Testis (tissue), 3 donors: Measurements from ENCODE around the gene SRGAP1. TPM values are rescaled to one million over a fixed set of nuclear protein-coding genes. Genes with fewer than 3 reads are reported as not detected.

Experiments used
- DNase-seq: peaks from one replicate; pipeline ENCODE4 v3.0.0-alpha.2; 2019
- H3K27ac ChIP-seq, 2 donors: fragments of 200-600 bp; sonication (generic); one replicate each; pipeline ENCODE4 v1.5.1; 2019
- H3K27me3 ChIP-seq: fragments of 200-600 bp; sonication (generic); one replicate; pipeline ENCODE4 v1.5.1; 2019
- H3K36me3 ChIP-seq: fragments of 200-600 bp; sonication (generic); one replicate; pipeline ENCODE4 v1.5.1; 2017; ENCODE audit warnings: low read depth; ENCODE audit errors: missing control alignments
- H3K4me1 ChIP-seq: fragments of 200-600 bp; sonication (generic); one replicate; pipeline ENCODE4 v1.5.1; 2019
- H3K4me3 ChIP-seq, 2 donors: fragments of 200-600 bp; sonication (generic); one replicate each; pipeline ENCODE4 v1.5.1; 2017 to 2019
- H3K9me3 ChIP-seq: fragments of 200-600 bp; sonication (generic); one replicate; pipeline ENCODE4 v1.5.1; 2017
- POLR2A ChIP-seq: fragments of 450-650 bp; IDR thresholded peaks from one replicate; pipeline ENCODE4 v1.6.1; 2017; ENCODE audit warnings: antibody characterized with exemption, mild to moderate bottlenecking, moderate library complexity
- WGBS, 2 donors: methylation state at CpG; one replicate each; pipeline ENCODE4 v1.1.5; 2018; 5-methylcytosine and 5-hydroxymethylcytosine counted together
- intact Hi-C: fragments of 100-400 bp; cut with DNase I; formaldehyde crosslinking; loops from one replicate; pipeline ENCODE4 v1.15.1; 2023; ENCODE audit warnings: low total_unique reads
- polyA plus RNA-seq: library from polyadenylated mRNA; stranded (reverse); fragments of 350-450 nt; fragmentation: Illumina TruSeq; extraction: RNeasy Lipid Tissue Mini Kit (QIAGEN cat#74804); gene quantifications from one replicate; pipeline ENCODE4 v1.2.3, GENCODE V29; 2014; ENCODE audit warnings: low read depth, low replicate concordance; ENCODE audit not compliant: insufficient read depth
- total RNA-seq, 2 donors: library from RNA; depleted of rRNA; stranded (reverse); fragments of >200 nt; gene quantifications; one replicate each; pipeline ENCODE4 v1.2.3, GENCODE V29; 2016
- TF ChIP-seq, protein P1 (sequence below), 3 experiments: fragments of 450-650 bp in 2 of 3; fragments of 200-600 bp in 1 of 3; sonication (generic) in 1 of 3; IDR thresholded peaks; one replicate each; pipeline ENCODE4 v1.5.1; 2016 to 2019; ENCODE audit warnings: antibody characterized with exemption in 3 of 3, mild to moderate bottlenecking in 2 of 3, moderate library complexity in 1 of 3

Gene SRGAP1
- total and polyA plus RNA-seq, 3 donors from 2014 or later: 9.4 to 47.2 (median 26.9) TPM

DNA sequence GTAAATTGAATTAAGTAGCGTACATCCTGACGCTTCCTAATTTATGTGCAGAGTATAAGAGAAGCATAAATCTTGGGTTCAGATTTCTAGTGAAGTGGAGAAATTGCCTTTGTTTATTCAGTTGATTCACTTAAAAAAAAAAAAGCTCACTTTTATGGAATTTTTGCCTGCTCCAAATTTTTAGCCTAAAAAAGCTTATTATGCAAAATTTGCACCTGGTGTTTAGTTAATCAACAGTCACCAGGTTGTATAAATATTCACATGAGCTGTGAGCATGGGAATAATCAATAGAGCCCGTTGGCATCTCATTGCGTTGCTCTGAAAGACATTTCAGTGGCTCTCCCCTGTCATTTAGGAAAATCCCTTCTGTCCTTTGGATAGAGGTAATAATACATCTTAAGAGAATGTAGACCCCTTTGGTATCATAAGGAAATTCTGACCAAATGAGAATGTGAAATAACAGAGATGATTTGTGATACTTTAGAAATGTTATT, 132.4 kb downstream of the SRGAP1 start:
- H3K4me1 ChIP-seq: peaks cover 7% of the 10 kb centered on the region
- no peak for DNase-seq
- intact Hi-C loops: no loop called here
- peak overlapping the region in 1 of 2 donors; percentile 26 for H3K27ac ChIP-seq
- H3K4me3 ChIP-seq: no peak overlapping the region
- TF ChIP-seq, protein P1, sequence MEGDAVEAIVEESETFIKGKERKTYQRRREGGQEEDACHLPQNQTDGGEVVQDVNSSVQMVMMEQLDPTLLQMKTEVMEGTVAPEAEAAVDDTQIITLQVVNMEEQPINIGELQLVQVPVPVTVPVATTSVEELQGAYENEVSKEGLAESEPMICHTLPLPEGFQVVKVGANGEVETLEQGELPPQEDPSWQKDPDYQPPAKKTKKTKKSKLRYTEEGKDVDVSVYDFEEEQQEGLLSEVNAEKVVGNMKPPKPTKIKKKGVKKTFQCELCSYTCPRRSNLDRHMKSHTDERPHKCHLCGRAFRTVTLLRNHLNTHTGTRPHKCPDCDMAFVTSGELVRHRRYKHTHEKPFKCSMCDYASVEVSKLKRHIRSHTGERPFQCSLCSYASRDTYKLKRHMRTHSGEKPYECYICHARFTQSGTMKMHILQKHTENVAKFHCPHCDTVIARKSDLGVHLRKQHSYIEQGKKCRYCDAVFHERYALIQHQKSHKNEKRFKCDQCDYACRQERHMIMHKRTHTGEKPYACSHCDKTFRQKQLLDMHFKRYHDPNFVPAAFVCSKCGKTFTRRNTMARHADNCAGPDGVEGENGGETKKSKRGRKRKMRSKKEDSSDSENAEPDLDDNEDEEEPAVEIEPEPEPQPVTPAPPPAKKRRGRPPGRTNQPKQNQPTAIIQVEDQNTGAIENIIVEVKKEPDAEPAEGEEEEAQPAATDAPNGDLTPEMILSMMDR (IDR thresholded peaks at IDR 0.05): no peak
- TF ChIP-seq POLR2A: no peak
- 91 to 94% methylated on average over 4 of the region's 4 CpGs for WGBS, 2 donors
- H3K9me3 ChIP-seq: no peaks in the 10 kb centered on the region
- no peaks in the 10 kb centered on the region for H3K36me3 ChIP-seq
- no peaks in the 10 kb centered on the region for H3K27me3 ChIP-seq

DNA sequence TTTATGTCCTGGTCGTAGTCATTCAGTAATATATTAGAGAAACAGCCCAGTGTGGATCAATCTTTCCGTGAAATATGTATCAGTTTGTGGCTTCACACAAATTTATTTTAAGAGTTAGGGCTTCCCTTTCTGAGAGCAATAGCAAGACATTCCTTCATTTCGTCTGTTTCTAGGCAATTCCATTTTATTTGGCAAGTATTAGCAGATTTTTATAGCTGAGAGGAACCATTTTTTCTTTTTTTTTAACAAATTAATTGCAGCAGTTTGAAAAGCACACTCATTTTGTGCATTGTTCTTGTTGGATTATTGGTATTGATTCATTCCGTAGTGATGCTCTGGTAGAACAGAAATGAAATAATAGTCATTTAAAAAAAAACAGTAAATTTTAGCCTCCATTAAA, 132.9 kb downstream of the SRGAP1 start:
- no peaks in the 10 kb centered on the region for H3K36me3 ChIP-seq
- no peak for DNase-seq
- peaks cover 10% of the 10 kb centered on the region for H3K4me1 ChIP-seq
- intact Hi-C loops: no loop called here
- no peaks in the 10 kb centered on the region for H3K27me3 ChIP-seq
- peak overlapping the region in 1 of 2 donors; percentile 26 for H3K27ac ChIP-seq
- whole genome bisulfite sequencing, 2 donors: 58 to 68% methylated on average over 4 of the region's 4 CpGs
- TF ChIP-seq, protein P1 (IDR thresholded peaks at IDR 0.05): no peak
- TF ChIP-seq POLR2A: no peak
- H3K9me3 ChIP-seq: no peaks in the 10 kb centered on the region
- no peak overlapping the region for H3K4me3 ChIP-seq

GRCh38 chr12:63978519-63978918, 134.0 kb downstream of the SRGAP1 start:
- TF ChIP-seq, protein P1 (IDR thresholded peaks at IDR 0.05): no peak
- TF ChIP-seq POLR2A: no peak
- intact Hi-C loops: no loop called here
- Histone ChIP-seq H3K9me3 (no peaks in the 10 kb centered on the region), H3K27me3 (no peaks in the 10 kb centered on the region), H3K4me3 (no peak overlapping the region), H3K4me1 (peaks cover 11% of the 10 kb centered on the region), H3K36me3 (no peaks in the 10 kb centered on the region), H3K27ac (no peak overlapping the region)
- 90 to 91% methylated on average over 1 of the region's 1 CpG for WGBS, 2 donors
- no peak for DNase-seq

GRCh38 chr12:63980211-63980610, 135.7 kb downstream of the SRGAP1 start:
- Histone ChIP-seq H3K9me3 (no peaks in the 10 kb centered on the region), H3K4me1 (peaks cover 12% of the 10 kb centered on the region), H3K4me3 (no peak overlapping the region), H3K27me3 (no peaks in the 10 kb centered on the region), H3K27ac (no peak overlapping the region), H3K36me3 (no peaks in the 10 kb centered on the region)
- intact Hi-C loops: no loop called here
- WGBS, 2 donors: 95% methylated on average over 4 of the region's 4 CpGs
- TF ChIP-seq, protein P1 (IDR thresholded peaks at IDR 0.05): no peak
- TF ChIP-seq POLR2A: no peak
- no peak for DNase-seq

DNA sequence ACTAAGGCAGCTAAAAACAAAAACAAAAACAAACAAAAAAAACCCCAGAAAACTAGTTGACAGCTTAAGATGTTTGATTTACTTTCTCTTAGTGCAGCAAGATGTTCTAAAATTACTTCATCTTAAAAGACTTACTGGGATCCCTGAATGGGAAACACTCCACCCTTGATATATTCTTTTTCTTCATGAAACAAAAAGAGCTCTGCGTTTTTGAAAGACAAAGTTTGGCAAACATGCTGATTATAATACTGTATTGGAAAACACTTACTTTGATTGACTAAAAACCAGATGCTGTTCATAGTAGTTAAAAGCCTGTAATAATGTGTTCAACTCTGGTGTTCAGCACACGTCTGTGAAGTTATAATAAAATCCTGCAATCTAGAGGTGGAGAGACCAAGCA, 136.8 kb downstream of the SRGAP1 start:
- Histone ChIP-seq H3K4me1 (peaks cover 22% of the 10 kb centered on the region), H3K27ac (peak overlapping the region in 1 of 2 donors; percentile 50), H3K9me3 (no peaks in the 10 kb centered on the region), H3K27me3 (no peaks in the 10 kb centered on the region), H3K4me3 (no peak overlapping the region), H3K36me3 (no peaks in the 10 kb centered on the region)
- no peak for TF ChIP-seq POLR2A
- TF ChIP-seq, protein P1 (IDR thresholded peaks at IDR 0.05): no peak
- intact Hi-C loops: no loop called here
- WGBS, 2 donors: 32 to 49% methylated on average over 2 of the region's 2 CpGs
- DNase-seq: no peak
